ENCODE results near the gene SNTG2. TPM values are rescaled to one million over a fixed set of nuclear protein-coding genes. Genes with fewer than 3 reads are reported as not detected.

SNTG2 gene
- total RNA-seq, 2 donors from 2014 or later: 0.72 to 1.0 TPM

GRCh38 chr2:1238598-1239138 lies 288.0 kb downstream of the SNTG2 start:
- H3K36me3 ChIP-seq: no peaks in the 10 kb centered on the region
- TF ChIP-seq CTCF (IDR thresholded peaks at IDR 0.05): no peak
- intact Hi-C loops (cut with DNase I): no loop called here

GRCh38 chr2:1245193-1245592 lies 294.5 kb downstream of the SNTG2 start:
- Histone ChIP-seq H3K9ac (ENCODE audit: low read depth in 2 of 2, low read length in 2 of 2) (no peak overlapping the region), H3K4me3 (no peak overlapping the region), H3K27ac (no peak overlapping the region), H3K36me3 (no peaks in the 10 kb centered on the region), H3K4me1 (no peaks in the 10 kb centered on the region), H3K27me3 (no peaks in the 10 kb centered on the region), H3K9me3 (no peaks in the 10 kb centered on the region)
- DNase-seq: no peak
- intact Hi-C loops (cut with DNase I): no loop called here
- TF ChIP-seq CTCF (IDR thresholded peaks at IDR 0.05): no peak

More at GRCh38 chr2:1238598-1239138, 288.0 kb downstream of the SNTG2 start:
- DNase-seq: no peak
- Histone ChIP-seq H3K4me3 (no peak overlapping the region), H3K27me3 (no peaks in the 10 kb centered on the region), H3K4me1 (no peaks in the 10 kb centered on the region), H3K9me3 (no peaks in the 10 kb centered on the region), H3K27ac (no peak overlapping the region), H3K9ac (ENCODE audit: low read depth in 2 of 2, low read length in 2 of 2) (no peak overlapping the region)

GRCh38 chr2:1246239-1246638 lies 295.6 kb downstream of the SNTG2 start:
- Histone ChIP-seq H3K36me3 (no peaks in the 10 kb centered on the region), H3K9ac (ENCODE audit: low read depth in 2 of 2, low read length in 2 of 2) (no peak overlapping the region), H3K9me3 (no peaks in the 10 kb centered on the region), H3K27ac (no peak overlapping the region), H3K4me1 (no peaks in the 10 kb centered on the region), H3K27me3 (no peaks in the 10 kb centered on the region), H3K4me3 (no peak overlapping the region)
- TF ChIP-seq CTCF (IDR thresholded peaks at IDR 0.05): no peak
- intact Hi-C loops (cut with DNase I): no loop called here
- DNase-seq: no peak

GRCh38 chr2:1246991-1247390 lies 296.3 kb downstream of the SNTG2 start:
- no peaks in the 10 kb centered on the region for H3K9me3 ChIP-seq
- no peak overlapping the region for H3K27ac ChIP-seq
- intact Hi-C loops (cut with DNase I): no loop called here
- H3K4me1 ChIP-seq: no peaks in the 10 kb centered on the region
- H3K36me3 ChIP-seq: no peaks in the 10 kb centered on the region
- H3K9ac ChIP-seq (ENCODE audit: low read depth in 2 of 2, low read length in 2 of 2): no peak overlapping the region
- no peak for TF ChIP-seq CTCF (IDR thresholded peaks at IDR 0.05)
- no peak for DNase-seq
- H3K4me3 ChIP-seq: no peak overlapping the region
- H3K27me3 ChIP-seq: no peaks in the 10 kb centered on the region

- no peaks in the 10 kb centered on the region for H3K36me3 ChIP-seq
- H3K9me3 ChIP-seq: no peaks in the 10 kb centered on the region
- H3K27ac ChIP-seq: no peak overlapping the region
- DNase-seq: no peak
- H3K4me3 ChIP-seq: no peak overlapping the region
- no peak for TF ChIP-seq CTCF (IDR thresholded peaks at IDR 0.05)
- no peaks in the 10 kb centered on the region for H3K27me3 ChIP-seq
- H3K4me1 ChIP-seq: no peaks in the 10 kb centered on the region
- no peak overlapping the region for H3K9ac ChIP-seq (ENCODE audit: low read depth in 2 of 2, low read length in 2 of 2)
- intact Hi-C loops (cut with DNase I): no loop called here
Observed at GRCh38 chr2:1248187-1248586, 297.5 kb downstream of the SNTG2 start.
